ENCODE measurements around the gene TEX22. TPM values are rescaled to one million over a fixed set of nuclear protein-coding genes. Genes with fewer than 3 reads are reported as not detected.

TEX22 gene, protein sequence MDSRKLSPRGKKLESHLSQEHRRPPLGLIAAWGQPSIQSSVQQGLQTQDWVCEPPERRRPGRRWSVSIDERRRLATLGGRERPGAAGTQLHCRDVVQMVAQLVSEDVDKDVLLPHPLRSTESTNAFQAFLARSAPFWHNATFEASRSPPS
- total RNA-seq, result not detected

DNA sequence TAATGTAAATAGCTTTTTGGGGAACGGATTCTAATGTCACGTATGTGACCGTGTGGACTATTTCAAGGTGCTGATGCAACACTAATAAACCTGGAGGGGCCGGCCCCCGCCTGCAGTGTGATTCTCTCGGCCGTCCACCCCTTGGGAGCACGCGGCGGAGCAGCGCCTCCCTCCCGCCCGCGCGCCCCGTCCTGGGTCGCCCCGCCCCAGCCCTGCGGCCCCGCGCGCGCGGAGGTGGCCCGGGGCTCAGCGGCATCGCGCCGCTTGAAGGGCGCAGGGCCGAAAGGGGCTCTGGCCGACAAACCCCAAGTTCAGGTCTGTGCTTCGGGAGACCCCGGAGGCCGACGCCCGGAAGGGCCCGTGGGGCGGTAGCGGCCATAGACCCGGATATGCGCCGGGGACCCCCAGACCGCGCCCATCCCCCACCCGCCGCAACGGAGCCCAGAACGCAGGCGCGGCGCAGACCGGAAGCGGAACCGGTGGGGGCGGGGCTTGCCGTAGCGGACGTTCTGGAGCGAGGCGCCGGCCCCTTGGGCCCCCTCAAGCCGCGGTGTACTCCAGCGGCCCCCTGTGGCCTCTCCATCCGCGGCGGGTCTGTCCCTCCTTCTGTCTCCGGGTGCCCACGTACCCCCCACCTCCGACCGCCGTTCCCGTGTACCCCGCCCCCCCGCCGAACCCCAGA is at the start of gene TEX22:
Gene TEX22, plus strand, starts transcription at position 495 of the 682 bp plus-strand sequence. CDS start 803 bp downstream, outside the sequence.
- DNase-seq (ENCODE audit: low spot score in 2 of 2), result peak in 1 of 2 donors; percentile 92
- Histone ChIP-seq H3K27me3 (no peaks in the 10 kb centered on the region), H3K36me3 (peaks cover 11 to 19% of the 10 kb centered on the region in 2 donors), H3K4me3 (peak within 1 kb of the TSS; percentile 80 to 90), H3K4me1 (peaks cover 8% of the 10 kb centered on the region in 2 donors), H3K9me3 (peaks cover 0 to 19% of the 10 kb centered on the region in 2 donors), H3K27ac (peak within 1 kb of the TSS; percentile 71 to 77)
- intact Hi-C loops (cut with DNase I), result loop anchor here (2.0 to 5.0 kb wide), 3 partner anchors 17 to 93 kb away; partner anchors contain the start of genes PACS2 and TEDC1
- TF ChIP-seq CTCF (IDR thresholded peaks at IDR 0.05), result peak in 1 of 3 experiments; percentile 15

DNA sequence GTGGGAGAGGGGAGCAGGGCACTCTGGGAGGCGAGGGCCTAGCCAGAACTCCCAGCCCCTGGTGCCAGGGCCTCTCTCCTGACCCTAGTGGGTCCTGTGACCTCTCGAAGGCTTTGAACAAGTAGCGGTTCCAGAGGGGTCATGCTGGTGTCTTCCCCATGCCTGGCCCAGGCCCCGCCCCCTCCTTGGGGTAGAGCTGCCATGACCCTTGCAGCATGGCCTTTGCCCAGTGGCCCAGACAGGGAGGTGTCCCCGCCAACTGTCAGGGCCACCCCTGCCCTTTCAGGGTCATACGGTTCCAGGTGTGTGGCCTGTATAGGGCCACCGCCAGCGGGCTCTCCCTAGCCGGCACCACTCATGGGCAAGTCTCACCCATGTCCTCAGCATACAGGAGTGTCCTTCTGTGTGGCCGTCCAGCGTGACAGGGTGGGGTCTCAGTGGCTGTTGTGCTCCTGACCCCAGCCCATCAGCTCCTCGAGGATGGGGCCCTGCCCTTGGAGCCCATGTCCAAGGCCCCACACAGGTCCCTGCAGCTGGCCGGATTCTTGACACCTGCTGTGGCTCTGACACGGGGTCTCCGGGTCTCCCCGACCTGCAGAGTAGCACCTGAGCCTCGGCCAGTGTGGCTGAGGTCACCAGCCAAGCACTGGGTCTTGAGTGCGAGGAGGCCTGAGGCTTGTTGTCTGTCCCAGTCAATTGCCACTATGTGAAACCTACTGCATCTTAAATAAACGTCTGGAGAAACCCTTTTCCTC is 49.2 kb upstream of the TEX22 start:
- Histone ChIP-seq H3K9me3 (no peaks in the 10 kb centered on the region), H3K27me3 (no peaks in the 10 kb centered on the region), H3K27ac (no peak overlapping the region), H3K4me3 (no peak overlapping the region), H3K36me3 (peaks cover 0 to 16% of the 10 kb centered on the region in 2 donors), H3K4me1 (peaks cover 0 to 3% of the 10 kb centered on the region in 2 donors)
- no peak for DNase-seq (ENCODE audit: low spot score in 2 of 2)
- no peak for TF ChIP-seq CTCF (IDR thresholded peaks at IDR 0.05)
- intact Hi-C loops (cut with DNase I), result no loop called here

DNA sequence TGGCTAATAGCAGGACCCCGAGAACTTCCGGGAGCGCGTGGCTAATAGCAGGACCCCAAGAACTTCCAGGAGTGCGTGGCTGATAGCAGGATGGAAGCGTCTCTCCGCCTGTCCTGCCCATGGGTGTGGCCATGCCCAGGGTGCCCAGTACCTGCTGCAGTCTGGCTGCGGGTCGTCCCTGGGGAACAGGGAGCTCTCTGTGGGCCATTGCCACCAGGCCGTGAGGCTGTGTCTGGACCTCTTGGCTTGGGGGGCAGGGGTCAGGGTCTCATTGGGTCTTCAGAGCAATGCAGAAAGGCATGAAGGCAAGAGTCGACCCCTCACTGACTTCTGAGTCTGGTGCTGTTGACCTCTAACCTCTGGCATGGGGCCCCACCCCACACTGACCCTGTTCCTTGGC is 48.3 kb upstream of the TEX22 start:
- H3K36me3 ChIP-seq, result peaks cover 3 to 22% of the 10 kb centered on the region in 2 donors
- H3K4me3 ChIP-seq, result no peak overlapping the region
- no peaks in the 10 kb centered on the region for H3K27me3 ChIP-seq
- H3K27ac ChIP-seq, result no peak overlapping the region
- no peak for TF ChIP-seq CTCF (IDR thresholded peaks at IDR 0.05)
- H3K9me3 ChIP-seq, result no peaks in the 10 kb centered on the region
- H3K4me1 ChIP-seq, result peaks cover 0 to 3% of the 10 kb centered on the region in 2 donors
- intact Hi-C loops (cut with DNase I), result no loop called here
- DNase-seq (ENCODE audit: low spot score in 2 of 2), result no peak

GRCh38 chr14:105350450-105351244 is 47.7 kb upstream of the TEX22 start:
- no peak overlapping the region for H3K27ac ChIP-seq
- no peak for DNase-seq (ENCODE audit: low spot score in 2 of 2)
- H3K4me3 ChIP-seq, result no peak overlapping the region
- H3K9me3 ChIP-seq, result no peaks in the 10 kb centered on the region
- TF ChIP-seq CTCF (IDR thresholded peaks at IDR 0.05), result no peak
- peaks cover 10 to 29% of the 10 kb centered on the region in 2 donors for H3K36me3 ChIP-seq
- H3K27me3 ChIP-seq, result no peaks in the 10 kb centered on the region
- intact Hi-C loops (cut with DNase I), result no loop called here
- peaks cover 0 to 3% of the 10 kb centered on the region in 2 donors for H3K4me1 ChIP-seq

DNA sequence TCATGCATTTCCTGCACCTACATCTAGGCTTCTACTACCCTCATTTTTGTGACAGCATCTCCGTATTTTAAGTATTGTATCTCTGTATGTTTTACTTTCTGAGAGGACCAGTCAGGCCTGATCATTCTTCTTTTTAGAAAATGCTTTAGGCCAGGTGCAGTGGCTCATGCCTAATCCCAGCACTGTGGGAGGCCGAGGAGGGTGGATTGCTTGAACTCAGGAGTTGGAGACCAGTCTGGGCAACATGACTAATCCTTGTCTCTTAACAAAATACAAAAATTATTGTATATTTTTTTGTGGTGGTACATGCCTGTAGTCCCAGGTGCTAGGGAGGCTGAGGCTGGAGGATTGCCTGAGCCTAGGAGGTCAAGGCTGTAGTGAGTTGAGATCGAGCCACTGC is 46.9 kb upstream of the TEX22 start:
- intact Hi-C loops (cut with DNase I), result no loop called here
- Histone ChIP-seq H3K36me3 (peaks cover 10 to 32% of the 10 kb centered on the region in 2 donors), H3K4me1 (peaks cover 0 to 3% of the 10 kb centered on the region in 2 donors)

More for the DNA sequence above, 46.9 kb upstream of the TEX22 start:
- no peak for TF ChIP-seq CTCF (IDR thresholded peaks at IDR 0.05)
- Histone ChIP-seq H3K9me3 (no peaks in the 10 kb centered on the region), H3K27me3 (no peaks in the 10 kb centered on the region), H3K4me3 (no peak overlapping the region), H3K27ac (no peak overlapping the region)
- DNase-seq (ENCODE audit: low spot score in 2 of 2), result no peak

Measured in ascending aorta (tissue), 2 donors.